Neural progenitor cell (in vitro differentiated cells): ENCODE measurements around the gene DDX5. TPM values are rescaled to one million over a fixed set of nuclear protein-coding genes. Genes with fewer than 3 reads are reported as not detected.
"Not testable (repeated sequence)": the region's sequence is repeated elsewhere in the genome, so short reads cannot be mapped to it uniquely, and the experiment has no call there.

ENCODE experiments used
- DNase-seq: peaks from one replicate; pipeline ENCODE4 v3.0.0-alpha.2; 2016; ENCODE audit warnings: low spot score
- H2AFZ ChIP-seq: fragments of 200-600 bp; sonication (generic); replicated peaks from 2 replicates; pipeline ENCODE4 v1.6.1; 2016; ENCODE audit warnings: antibody characterized with exemption
- H3F3A ChIP-seq: fragments of 200-600 bp; sonication (generic); 2 replicates; pipeline ENCODE4 v1.6.1; 2016; ENCODE audit warnings: antibody characterized with exemption, low read depth
- H3K27ac ChIP-seq: fragments of 200-600 bp; sonication (generic); 2 replicates; pipeline ENCODE4 v1.5.1; 2016; ENCODE audit warnings: mild to moderate bottlenecking
- H3K27me3 ChIP-seq: fragments of 200-600 bp; sonication (generic); 2 replicates; pipeline ENCODE4 v1.6.1; 2016; ENCODE audit warnings: mild to moderate bottlenecking, moderate library complexity
- H3K36me3 ChIP-seq: fragments of 200-600 bp; sonication (generic); 2 replicates; pipeline ENCODE4 v1.5.1; 2016
- H3K4me1 ChIP-seq: fragments of 200-600 bp; sonication (generic); 2 replicates; pipeline ENCODE4 v1.6.1; 2016; ENCODE audit warnings: mixed run types
- H3K4me2 ChIP-seq: fragments of 200-600 bp; sonication (generic); 2 replicates; pipeline ENCODE4 v1.6.1; 2016
- H3K4me3 ChIP-seq: fragments of 200-600 bp; sonication (generic); 2 replicates; pipeline ENCODE4 v1.5.1; 2016
- H3K79me2 ChIP-seq: fragments of 200-600 bp; sonication (generic); 2 replicates; pipeline ENCODE4 v1.6.1; 2016; ENCODE audit warnings: low read depth
- H3K9ac ChIP-seq: fragments of 200-600 bp; sonication (generic); 2 replicates; pipeline ENCODE4 v1.6.1; 2016
- H3K9me3 ChIP-seq: fragments of 200-600 bp; sonication (generic); 2 replicates; pipeline ENCODE4 v1.5.1; 2016; ENCODE audit warnings: low read depth
- H4K20me1 ChIP-seq: fragments of 200-600 bp; sonication (generic); 2 replicates; pipeline ENCODE4 v1.6.1; 2016; ENCODE audit warnings: low read depth
- H3K27ac Mint-ChIP-seq: 3 replicates; pipeline ENCODE4 v1.8.0; 2021; ENCODE audit warnings: mixed read lengths
- H3K27me3 Mint-ChIP-seq: 2 replicates; pipeline ENCODE4 v1.8.0; 2022; ENCODE audit warnings: low read depth, mild to moderate bottlenecking, inconsistent platforms, moderate library complexity, mixed read lengths; ENCODE audit not compliant: insufficient read depth
- H3K36me3 Mint-ChIP-seq: 3 replicates; pipeline ENCODE4 v1.8.0; 2021; ENCODE audit warnings: mixed read lengths
- H3K4me1 Mint-ChIP-seq: 3 replicates; pipeline ENCODE4 v1.8.0; 2021; ENCODE audit warnings: mixed read lengths
- H3K4me3 Mint-ChIP-seq: 3 replicates; pipeline ENCODE4 v1.8.0; 2021; ENCODE audit warnings: mild to moderate bottlenecking, moderate library complexity, mixed read lengths
- H3K9me3 Mint-ChIP-seq: 3 replicates; pipeline ENCODE4 v1.8.0; 2020; ENCODE audit warnings: mixed read lengths
- EZH2 ChIP-seq: fragments of 200-600 bp; sonication (generic); IDR thresholded peaks from 2 replicates; pipeline ENCODE4 v1.6.1; 2017; ENCODE audit warnings: antibody characterized with exemption, mild to moderate bottlenecking, moderate library complexity
- EZH2phosphoT487 ChIP-seq: fragments of 200-600 bp; sonication (generic); IDR thresholded peaks from 2 replicates; pipeline ENCODE4 v1.6.1; 2017; ENCODE audit warnings: antibody characterized with exemption
- total RNA-seq: library from RNA; depleted of rRNA; stranded (reverse); fragments of >200 nt; gene quantifications from 2 replicates; pipeline ENCODE4 v1.2.3, GENCODE V29; 2015; ENCODE audit warnings: low replicate concordance
- TF ChIP-seq, protein P1 (sequence below): fragments of 200-600 bp; sonication (generic); IDR thresholded peaks from 2 replicates; pipeline ENCODE4 v1.5.1; 2017; ENCODE audit warnings: antibody characterized with exemption, mild to moderate bottlenecking

The DDX5 gene
- total RNA-seq, 1 donor from 2014 or later: 967 TPM

DNA sequence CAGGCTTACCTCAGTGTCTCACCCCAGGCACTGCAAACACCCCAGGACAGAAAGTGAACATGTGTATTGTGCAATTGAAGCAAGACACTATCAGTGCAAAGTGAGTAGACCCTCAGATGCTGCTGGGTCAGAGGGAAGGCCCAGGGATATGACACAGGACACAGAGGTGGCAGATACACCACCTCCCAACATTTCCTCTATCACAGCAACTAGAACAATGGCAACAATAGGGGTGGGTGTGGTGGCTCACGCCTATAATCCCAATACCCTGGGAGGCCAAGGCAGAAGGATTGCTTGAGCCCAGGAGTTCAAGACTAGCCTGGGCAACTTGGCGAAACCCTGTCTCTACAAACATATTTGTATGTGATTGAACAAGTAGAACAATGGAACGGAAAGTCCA, 34.6 kb downstream of the DDX5 start:
- no peaks in the 10 kb centered on the region for H3K9me3 Mint-ChIP-seq
- Histone ChIP-seq H3F3A (peaks cover 21% of the 10 kb centered on the region), H3K27ac (peak overlapping the region; percentile 68)

DNA sequence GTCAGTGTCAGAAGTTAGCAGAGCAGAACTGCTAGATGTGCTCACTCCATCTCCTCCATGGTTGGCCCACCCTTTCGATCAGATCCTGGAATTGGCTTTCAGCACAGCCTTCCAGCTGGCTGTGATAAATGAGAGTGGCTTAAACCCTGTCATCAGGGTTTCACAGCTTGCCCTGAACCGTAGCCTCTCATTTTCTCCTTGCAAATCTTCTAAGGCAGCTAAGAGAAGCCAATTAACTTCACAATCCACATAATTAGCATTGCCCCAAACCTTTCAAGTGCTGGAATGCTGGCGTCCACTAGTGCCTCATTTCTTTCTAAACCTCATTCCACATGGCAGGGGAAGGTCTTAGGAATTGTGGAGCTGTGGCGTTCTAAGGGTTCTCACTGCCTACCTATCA, 35.5 kb downstream of the DDX5 start:
- Histone ChIP-seq H3F3A (peaks cover 21% of the 10 kb centered on the region), H3K4me3 (no peak overlapping the region), H4K20me1 (no peaks in the 10 kb centered on the region), H3K9ac (no peak overlapping the region), H2AFZ (no peak overlapping the region), H3K4me2 (peak overlapping the region; percentile 35), H3K27me3 (no peaks in the 10 kb centered on the region), H3K27ac (peak overlapping the region; percentile 68), H3K9me3 (no peaks in the 10 kb centered on the region), H3K4me1 (peaks cover 10% of the 10 kb centered on the region), H3K79me2 (no peaks in the 10 kb centered on the region), H3K36me3 (no peaks in the 10 kb centered on the region)
- H3K4me3 Mint-ChIP-seq: no peak overlapping the region
- peak; percentile 77 for DNase-seq
- no peak for TF ChIP-seq EZH2
- no peak for TF ChIP-seq EZH2phosphoT487
- TF ChIP-seq, protein P1, sequence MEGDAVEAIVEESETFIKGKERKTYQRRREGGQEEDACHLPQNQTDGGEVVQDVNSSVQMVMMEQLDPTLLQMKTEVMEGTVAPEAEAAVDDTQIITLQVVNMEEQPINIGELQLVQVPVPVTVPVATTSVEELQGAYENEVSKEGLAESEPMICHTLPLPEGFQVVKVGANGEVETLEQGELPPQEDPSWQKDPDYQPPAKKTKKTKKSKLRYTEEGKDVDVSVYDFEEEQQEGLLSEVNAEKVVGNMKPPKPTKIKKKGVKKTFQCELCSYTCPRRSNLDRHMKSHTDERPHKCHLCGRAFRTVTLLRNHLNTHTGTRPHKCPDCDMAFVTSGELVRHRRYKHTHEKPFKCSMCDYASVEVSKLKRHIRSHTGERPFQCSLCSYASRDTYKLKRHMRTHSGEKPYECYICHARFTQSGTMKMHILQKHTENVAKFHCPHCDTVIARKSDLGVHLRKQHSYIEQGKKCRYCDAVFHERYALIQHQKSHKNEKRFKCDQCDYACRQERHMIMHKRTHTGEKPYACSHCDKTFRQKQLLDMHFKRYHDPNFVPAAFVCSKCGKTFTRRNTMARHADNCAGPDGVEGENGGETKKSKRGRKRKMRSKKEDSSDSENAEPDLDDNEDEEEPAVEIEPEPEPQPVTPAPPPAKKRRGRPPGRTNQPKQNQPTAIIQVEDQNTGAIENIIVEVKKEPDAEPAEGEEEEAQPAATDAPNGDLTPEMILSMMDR: no peak
- H3K9me3 Mint-ChIP-seq: no peaks in the 10 kb centered on the region
- H3K36me3 Mint-ChIP-seq: no peaks in the 10 kb centered on the region
- no peak overlapping the region for H3K27ac Mint-ChIP-seq
- H3K4me1 Mint-ChIP-seq: peaks cover 5% of the 10 kb centered on the region
- H3K27me3 Mint-ChIP-seq: peaks cover 4% of the 10 kb centered on the region

More for the DNA sequence above, 34.6 kb downstream of the DDX5 start:
- Histone ChIP-seq H3K36me3 (no peaks in the 10 kb centered on the region), H3K4me3 (no peak overlapping the region), H3K9me3 (no peaks in the 10 kb centered on the region), H3K27me3 (no peaks in the 10 kb centered on the region), H3K4me2 (no peak overlapping the region), H3K4me1 (peaks cover 10% of the 10 kb centered on the region), H4K20me1 (no peaks in the 10 kb centered on the region), H3K9ac (no peak overlapping the region), H3K79me2 (no peaks in the 10 kb centered on the region), H2AFZ (no peak overlapping the region)
- Mint-ChIP-seq H3K27me3 (peaks cover under 1% of the 10 kb centered on the region), H3K4me1 (peaks cover 5% of the 10 kb centered on the region), H3K27ac (no peak overlapping the region), H3K36me3 (no peaks in the 10 kb centered on the region), H3K4me3 (no peak overlapping the region)
- no peak for DNase-seq
- TF ChIP-seq, protein P1: no peak
- TF ChIP-seq EZH2 (no peak), EZH2phosphoT487 (no peak)

DNA sequence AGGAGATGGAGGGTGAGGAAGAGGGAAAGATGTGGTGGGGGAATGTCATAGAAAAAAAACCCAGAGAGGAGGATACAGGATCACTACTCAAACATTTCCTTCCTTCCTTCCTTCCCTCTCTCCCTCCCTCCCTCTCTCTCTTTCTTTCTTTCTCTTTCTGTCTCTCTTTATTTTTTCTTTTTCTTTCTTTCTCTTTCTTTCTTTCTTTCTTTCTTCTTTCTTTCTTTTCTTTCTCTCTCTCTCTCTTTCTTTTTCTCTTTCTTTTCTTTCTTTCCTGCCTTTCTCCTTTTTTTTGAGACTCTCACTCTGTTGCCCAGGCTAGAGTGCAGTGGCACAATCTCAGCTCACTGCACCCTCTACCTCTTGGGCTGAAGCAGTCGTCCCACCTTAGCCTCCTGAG, 39.3 kb downstream of the DDX5 start:
- H2AFZ ChIP-seq, H3K4me3 Mint-ChIP-seq, DNase-seq, H4K20me1 ChIP-seq, H3K79me2 ChIP-seq, H3K9ac ChIP-seq, H3K27ac ChIP-seq, H3K9me3 ChIP-seq, H3K36me3 Mint-ChIP-seq, H3K4me3 ChIP-seq, H3K9me3 Mint-ChIP-seq, H3K27me3 ChIP-seq, H3K27me3 Mint-ChIP-seq, H3K27ac Mint-ChIP-seq, H3K4me1 Mint-ChIP-seq, H3K4me2 ChIP-seq, H3K36me3 ChIP-seq: not testable (repeated sequence)
- Histone ChIP-seq H3F3A (peaks cover 21% of the 10 kb centered on the region), H3K4me1 (peaks cover 10% of the 10 kb centered on the region)

DNA sequence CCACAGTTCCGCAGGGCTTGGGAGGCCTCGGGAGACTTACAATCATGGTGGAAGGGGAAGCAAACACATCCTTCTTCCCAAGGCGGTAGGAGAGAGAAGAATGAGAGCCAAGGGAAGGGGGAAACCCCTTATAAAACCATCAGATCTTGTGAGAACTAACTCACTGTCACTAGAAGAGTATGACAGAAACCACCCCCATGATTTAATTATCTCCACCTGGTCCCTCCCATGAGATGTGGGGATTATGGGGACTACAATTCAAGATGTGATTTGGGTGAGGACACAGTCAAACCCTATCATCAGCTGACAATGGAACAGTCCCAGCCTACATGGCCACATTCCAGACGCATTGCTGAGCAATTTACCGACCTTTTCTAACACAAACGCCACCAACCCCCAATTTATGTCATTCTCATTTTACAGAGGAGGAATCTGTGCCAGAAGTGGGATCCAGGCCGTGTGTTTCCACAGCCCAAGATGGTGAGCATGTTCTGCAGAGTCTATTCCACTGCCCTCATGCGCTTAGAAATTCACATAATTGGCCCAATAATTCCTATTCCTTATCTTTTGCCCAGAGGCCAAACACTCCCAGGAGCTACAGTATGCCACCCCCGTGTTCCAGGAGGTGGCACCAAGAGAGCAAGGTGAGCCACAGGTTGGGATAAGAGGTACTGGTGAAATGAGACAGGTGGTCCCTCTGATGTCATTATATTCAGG, 39.9 kb downstream of the DDX5 start:
- no peaks in the 10 kb centered on the region for H4K20me1 ChIP-seq
- H3K27me3 ChIP-seq: no peaks in the 10 kb centered on the region
- H3K27ac ChIP-seq: no peak overlapping the region
- Mint-ChIP-seq H3K27ac (no peak overlapping the region), H3K27me3 (peaks cover 4% of the 10 kb centered on the region), H3K4me1 (peaks cover 5% of the 10 kb centered on the region), H3K9me3 (no peaks in the 10 kb centered on the region), H3K36me3 (no peaks in the 10 kb centered on the region), H3K4me3 (no peak overlapping the region)
- peak; percentile 23 for DNase-seq
- H3K9me3 ChIP-seq: no peaks in the 10 kb centered on the region
- H3K4me3 ChIP-seq: no peak overlapping the region
- H3F3A ChIP-seq: peaks cover 15% of the 10 kb centered on the region
- H3K79me2 ChIP-seq: no peaks in the 10 kb centered on the region
- TF ChIP-seq EZH2phosphoT487 (no peak), EZH2 (no peak)
- TF ChIP-seq, protein P1: no peak
- no peak overlapping the region for H3K9ac ChIP-seq
- H2AFZ ChIP-seq: peak overlapping the region; percentile 26
- H3K4me2 ChIP-seq: no peak overlapping the region
- peaks cover 10% of the 10 kb centered on the region for H3K4me1 ChIP-seq
- H3K36me3 ChIP-seq: no peaks in the 10 kb centered on the region
